ENCODE results near the gene HINT1. TPM values are rescaled to one million over a fixed set of nuclear protein-coding genes. Genes with fewer than 3 reads are reported as not detected.
A peak's percentile ranks its signal among the peaks of the same experiment; 100 is the strongest.

The HINT1 gene
- total and polyA plus RNA-seq, 9 of the 15 experiments (the other 6 are each of a cell fraction or from before 2014, with no cell fraction given) = 296 to 1,027 (median 500) TPM

DNA sequence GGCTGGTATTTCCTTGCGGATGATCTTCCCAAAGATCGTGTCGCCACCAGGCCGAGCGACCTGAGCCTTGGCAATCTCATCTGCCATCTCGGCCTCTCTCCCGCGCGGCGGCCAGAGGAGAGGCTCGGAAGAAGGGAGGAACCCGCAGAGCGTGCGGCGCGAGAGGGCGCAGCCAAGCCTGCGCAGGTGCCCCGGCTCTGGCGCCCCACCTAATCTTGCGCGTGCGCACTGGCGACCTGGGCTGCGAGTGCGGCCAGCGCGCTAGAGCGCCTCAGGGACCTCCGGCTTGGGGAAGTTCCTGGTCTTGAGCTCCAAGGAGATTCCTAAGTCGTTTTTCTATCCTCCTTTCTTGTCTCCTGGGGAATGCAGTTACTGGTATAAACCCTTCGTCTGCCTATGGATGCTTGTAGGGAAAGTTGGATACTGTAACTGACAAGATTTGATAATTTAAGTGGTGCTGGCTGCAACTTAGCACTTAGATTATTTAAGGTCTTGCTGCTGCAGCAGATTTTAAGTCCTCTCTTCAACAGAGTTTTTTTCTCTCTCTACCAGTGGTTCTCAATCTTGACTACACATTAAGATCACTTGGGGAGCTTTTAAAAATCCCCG is at the start of gene HINT1 (continued):
- TF ChIP-seq, protein P1, sequence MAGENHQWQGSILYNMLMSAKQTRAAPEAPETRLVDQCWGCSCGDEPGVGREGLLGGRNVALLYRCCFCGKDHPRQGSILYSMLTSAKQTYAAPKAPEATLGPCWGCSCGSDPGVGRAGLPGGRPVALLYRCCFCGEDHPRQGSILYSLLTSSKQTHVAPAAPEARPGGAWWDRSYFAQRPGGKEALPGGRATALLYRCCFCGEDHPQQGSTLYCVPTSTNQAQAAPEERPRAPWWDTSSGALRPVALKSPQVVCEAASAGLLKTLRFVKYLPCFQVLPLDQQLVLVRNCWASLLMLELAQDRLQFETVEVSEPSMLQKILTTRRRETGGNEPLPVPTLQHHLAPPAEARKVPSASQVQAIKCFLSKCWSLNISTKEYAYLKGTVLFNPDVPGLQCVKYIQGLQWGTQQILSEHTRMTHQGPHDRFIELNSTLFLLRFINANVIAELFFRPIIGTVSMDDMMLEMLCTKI (IDR thresholded peaks at IDR 0.05; ENCODE audit: partially characterized antibody) = no peak
- TF ChIP-seq CCNT2 (IDR thresholded peaks at IDR 0.05; ENCODE audit: borderline replicate concordance, extremely low read depth, insufficient read length, low read depth, low read length) (no peak), ZNF316 (IDR thresholded peaks at IDR 0.05) (peak; percentile 43), FOXJ3 (CRISPR knock-in tag; IDR thresholded peaks at IDR 0.05) (no peak), NCOA2 (IDR thresholded peaks at IDR 0.05; ENCODE audit: partially characterized antibody in 2 of 2) (no peak), MTF1 (CRISPR knock-in tag; IDR thresholded peaks at IDR 0.05; ENCODE audit: borderline replicate concordance) (no peak), ZNF561 (CRISPR knock-in tag; conservative IDR thresholded peaks at IDR 0.05) (no peak), ZNF354B (CRISPR knock-in tag; IDR thresholded peaks at IDR 0.05) (no peak), ZNF717 (CRISPR knock-in tag; IDR thresholded peaks at IDR 0.05) (no peak), MBD2 (IDR thresholded peaks at IDR 0.05; ENCODE audit: borderline replicate concordance, low read depth) (0 out of 2 replicates have a peak, but pooled peaks have one; percentile 13), TCF3 (CRISPR knock-in tag; IDR thresholded peaks at IDR 0.05) (peak; percentile 5; the same call in 1 of the 2 replicates), TCF7 (IDR thresholded peaks at IDR 0.05; ENCODE audit: borderline replicate concordance) (no peak), MCM5 (IDR thresholded peaks at IDR 0.05; ENCODE audit: low read depth) (no peak), ZNF124 (CRISPR knock-in tag; IDR thresholded peaks at IDR 0.05) (no peak)
- TF ChIP-seq, protein P2, sequence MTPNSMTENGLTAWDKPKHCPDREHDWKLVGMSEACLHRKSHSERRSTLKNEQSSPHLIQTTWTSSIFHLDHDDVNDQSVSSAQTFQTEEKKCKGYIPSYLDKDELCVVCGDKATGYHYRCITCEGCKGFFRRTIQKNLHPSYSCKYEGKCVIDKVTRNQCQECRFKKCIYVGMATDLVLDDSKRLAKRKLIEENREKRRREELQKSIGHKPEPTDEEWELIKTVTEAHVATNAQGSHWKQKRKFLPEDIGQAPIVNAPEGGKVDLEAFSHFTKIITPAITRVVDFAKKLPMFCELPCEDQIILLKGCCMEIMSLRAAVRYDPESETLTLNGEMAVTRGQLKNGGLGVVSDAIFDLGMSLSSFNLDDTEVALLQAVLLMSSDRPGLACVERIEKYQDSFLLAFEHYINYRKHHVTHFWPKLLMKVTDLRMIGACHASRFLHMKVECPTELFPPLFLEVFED (CRISPR knock-in tag; conservative IDR thresholded peaks at IDR 0.05) = no peak
- TF ChIP-seq, protein P3, sequence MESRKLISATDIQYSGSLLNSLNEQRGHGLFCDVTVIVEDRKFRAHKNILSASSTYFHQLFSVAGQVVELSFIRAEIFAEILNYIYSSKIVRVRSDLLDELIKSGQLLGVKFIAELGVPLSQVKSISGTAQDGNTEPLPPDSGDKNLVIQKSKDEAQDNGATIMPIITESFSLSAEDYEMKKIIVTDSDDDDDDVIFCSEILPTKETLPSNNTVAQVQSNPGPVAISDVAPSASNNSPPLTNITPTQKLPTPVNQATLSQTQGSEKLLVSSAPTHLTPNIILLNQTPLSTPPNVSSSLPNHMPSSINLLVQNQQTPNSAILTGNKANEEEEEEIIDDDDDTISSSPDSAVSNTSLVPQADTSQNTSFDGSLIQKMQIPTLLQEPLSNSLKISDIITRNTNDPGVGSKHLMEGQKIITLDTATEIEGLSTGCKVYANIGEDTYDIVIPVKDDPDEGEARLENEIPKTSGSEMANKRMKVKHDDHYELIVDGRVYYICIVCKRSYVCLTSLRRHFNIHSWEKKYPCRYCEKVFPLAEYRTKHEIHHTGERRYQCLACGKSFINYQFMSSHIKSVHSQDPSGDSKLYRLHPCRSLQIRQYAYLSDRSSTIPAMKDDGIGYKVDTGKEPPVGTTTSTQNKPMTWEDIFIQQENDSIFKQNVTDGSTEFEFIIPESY (CRISPR knock-in tag; IDR thresholded peaks at IDR 0.05) = no peak
- TF ChIP-seq, protein P4, sequence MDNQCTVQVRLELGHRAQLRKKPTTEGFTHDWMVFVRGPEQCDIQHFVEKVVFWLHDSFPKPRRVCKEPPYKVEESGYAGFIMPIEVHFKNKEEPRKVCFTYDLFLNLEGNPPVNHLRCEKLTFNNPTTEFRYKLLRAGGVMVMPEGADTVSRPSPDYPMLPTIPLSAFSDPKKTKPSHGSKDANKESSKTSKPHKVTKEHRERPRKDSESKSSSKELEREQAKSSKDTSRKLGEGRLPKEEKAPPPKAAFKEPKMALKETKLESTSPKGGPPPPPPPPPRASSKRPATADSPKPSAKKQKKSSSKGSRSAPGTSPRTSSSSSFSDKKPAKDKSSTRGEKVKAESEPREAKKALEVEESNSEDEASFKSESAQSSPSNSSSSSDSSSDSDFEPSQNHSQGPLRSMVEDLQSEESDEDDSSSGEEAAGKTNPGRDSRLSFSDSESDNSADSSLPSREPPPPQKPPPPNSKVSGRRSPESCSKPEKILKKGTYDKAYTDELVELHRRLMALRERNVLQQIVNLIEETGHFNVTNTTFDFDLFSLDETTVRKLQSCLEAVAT (IDR thresholded peaks at IDR 0.05) = 0 out of 4 replicates have a peak, but pooled peaks of 1 of the 2 experiments have one; percentile 41
- TF ChIP-seq, protein P5, sequence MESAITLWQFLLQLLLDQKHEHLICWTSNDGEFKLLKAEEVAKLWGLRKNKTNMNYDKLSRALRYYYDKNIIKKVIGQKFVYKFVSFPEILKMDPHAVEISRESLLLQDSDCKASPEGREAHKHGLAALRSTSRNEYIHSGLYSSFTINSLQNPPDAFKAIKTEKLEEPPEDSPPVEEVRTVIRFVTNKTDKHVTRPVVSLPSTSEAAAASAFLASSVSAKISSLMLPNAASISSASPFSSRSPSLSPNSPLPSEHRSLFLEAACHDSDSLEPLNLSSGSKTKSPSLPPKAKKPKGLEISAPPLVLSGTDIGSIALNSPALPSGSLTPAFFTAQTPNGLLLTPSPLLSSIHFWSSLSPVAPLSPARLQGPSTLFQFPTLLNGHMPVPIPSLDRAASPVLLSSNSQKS (CRISPR knock-in tag; IDR thresholded peaks at IDR 0.05) = peak; percentile 47; the same call in 1 of the 2 replicates

Measured in K562 (cell line).